GM19395 (cell line): ENCODE results near the gene VSIG10L.
A peak's percentile ranks its signal among the peaks of the same experiment; 100 is the strongest.

Source experiments
- ATAC-seq: cut with Tn5 transposase; IDR thresholded peaks from one replicate; pipeline ENCODE4 v1.9.1; 2021; ENCODE audit warnings: mild to moderate bottlenecking, moderate library complexity; ENCODE audit not compliant: unreplicated experiment

Gene VSIG10L

DNA sequence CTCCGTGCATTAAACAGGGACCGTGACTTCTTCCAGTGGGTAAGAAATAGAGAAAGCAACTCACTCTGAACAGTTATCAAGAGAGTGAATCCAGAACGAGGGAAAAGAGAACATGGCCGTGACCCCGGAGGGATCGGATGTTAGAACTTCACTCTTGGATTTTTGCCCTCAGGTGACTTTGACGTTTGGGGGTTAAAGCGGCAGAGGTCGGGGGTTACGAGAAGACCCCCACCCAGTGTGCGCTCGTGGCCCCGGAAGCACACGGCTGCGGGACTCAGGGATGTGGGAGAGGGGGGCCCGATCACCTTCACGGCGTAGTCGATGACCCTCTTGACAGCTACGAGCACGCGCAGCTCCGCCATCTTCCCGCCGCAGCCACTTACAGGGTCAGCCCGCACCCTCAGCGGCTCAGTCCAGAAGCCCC lies 24.0 kb upstream of the VSIG10L start, which contains the start of gene ETFB:
Gene ETFB, minus strand, starts transcription at position 424 of the 424 bp plus-strand sequence. Its CDS starts 62 bp downstream, at position 362.
- peak; percentile 4 for ATAC-seq

DNA sequence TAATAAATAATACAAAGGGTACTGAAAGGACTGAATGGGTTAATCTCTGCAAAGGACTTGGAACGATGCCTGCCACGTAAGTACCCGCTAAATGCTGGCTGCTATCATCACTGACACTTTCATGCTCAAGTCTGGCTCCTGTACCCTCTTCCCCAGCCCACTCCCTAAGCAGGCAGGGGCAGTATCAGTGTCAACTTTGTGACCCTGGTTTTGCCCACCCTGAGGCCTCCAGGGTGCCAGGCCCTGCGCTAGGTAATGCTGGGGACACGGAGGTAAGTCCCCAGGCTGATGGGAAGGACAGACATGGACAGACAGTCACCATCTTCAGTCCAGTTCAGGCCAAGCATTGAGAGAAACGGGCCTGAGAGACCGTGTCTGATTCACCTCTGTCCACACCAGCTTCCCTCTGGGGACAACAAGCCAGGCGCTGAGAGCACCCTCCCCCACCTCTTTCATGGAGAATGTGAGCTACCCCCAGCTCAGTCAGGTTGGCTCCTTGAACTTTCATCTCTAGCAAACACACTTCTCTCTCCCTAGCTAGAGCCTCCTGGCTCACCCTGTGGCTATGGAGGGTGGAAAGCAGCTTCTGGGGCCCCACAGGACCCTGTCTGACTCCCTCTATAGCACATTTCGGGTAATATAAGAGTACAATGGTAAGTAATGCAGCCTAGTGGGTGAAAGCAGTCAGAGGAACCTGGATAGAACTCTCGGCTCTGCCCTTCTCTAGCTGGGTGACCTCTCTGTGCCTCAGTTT lies 23.4 kb upstream of the VSIG10L start:
- ATAC-seq, result no peak

GRCh38 chr19:51364200-51365106 lies 22.5 kb upstream of the VSIG10L start:
- no peak for ATAC-seq

DNA sequence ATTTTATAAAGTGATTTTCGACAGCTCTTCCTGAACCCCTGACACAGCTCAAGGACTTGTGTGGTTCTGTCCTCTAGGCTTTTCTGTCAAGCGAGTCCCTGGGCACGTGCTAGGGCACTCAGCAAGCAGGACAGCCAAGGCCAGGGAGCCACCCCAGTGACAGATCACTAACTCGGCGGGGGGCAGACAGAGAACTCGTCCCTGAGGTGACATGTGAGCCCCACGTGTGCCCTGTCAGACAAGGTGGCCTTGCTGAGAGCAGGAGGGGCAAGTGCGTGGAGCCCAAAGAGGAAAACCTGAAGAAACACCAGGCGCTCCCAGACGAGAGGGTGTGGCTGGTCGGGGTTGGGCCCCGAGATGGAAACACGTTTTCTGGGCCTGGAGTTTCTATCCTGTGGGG lies 19.3 kb upstream of the VSIG10L start:
- ATAC-seq, result no peak

GRCh38 chr19:51359294-51359693 lies 17.4 kb upstream of the VSIG10L start:
- ATAC-seq, result no peak

- ATAC-seq, result no peak
Measured at GRCh38 chr19:51357952-51358351, 16.0 kb upstream of the VSIG10L start.

- no peak for ATAC-seq
Measured at GRCh38 chr19:51356159-51356801, 14.3 kb upstream of the VSIG10L start.

- no peak for ATAC-seq
Measured at GRCh38 chr19:51354742-51355148, 12.8 kb upstream of the VSIG10L start.

- no peak for ATAC-seq
Measured at GRCh38 chr19:51354103-51354741, 12.3 kb upstream of the VSIG10L start.

DNA sequence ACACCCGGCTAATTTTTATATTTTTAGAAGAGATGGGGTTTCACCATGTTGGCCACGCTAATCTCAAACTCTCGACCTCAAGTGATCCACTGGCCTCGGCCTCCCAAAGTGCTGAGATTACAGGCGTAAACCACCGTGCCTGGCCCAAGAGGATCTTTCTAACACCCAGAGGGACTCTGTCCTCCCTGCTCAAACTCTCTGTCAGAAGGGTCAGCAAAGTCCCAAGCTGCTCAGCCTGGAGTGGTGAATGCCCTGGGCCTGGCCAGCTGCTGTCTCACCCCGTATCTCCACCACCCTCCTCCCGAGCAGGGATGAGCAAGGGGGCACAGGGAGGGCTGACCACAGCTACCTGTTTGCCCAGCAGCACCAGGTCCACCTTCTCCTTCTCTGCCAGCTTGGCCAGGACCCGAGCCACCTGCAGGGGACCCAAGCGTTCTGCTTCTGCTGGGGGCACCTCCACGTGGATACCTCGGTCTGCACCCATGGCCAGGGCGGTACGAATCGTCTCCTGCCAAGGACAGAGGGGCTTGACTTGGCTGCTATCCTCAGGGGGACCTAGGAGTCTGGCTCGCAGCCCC lies 10.9 kb upstream of the VSIG10L start:
- no peak for ATAC-seq

DNA sequence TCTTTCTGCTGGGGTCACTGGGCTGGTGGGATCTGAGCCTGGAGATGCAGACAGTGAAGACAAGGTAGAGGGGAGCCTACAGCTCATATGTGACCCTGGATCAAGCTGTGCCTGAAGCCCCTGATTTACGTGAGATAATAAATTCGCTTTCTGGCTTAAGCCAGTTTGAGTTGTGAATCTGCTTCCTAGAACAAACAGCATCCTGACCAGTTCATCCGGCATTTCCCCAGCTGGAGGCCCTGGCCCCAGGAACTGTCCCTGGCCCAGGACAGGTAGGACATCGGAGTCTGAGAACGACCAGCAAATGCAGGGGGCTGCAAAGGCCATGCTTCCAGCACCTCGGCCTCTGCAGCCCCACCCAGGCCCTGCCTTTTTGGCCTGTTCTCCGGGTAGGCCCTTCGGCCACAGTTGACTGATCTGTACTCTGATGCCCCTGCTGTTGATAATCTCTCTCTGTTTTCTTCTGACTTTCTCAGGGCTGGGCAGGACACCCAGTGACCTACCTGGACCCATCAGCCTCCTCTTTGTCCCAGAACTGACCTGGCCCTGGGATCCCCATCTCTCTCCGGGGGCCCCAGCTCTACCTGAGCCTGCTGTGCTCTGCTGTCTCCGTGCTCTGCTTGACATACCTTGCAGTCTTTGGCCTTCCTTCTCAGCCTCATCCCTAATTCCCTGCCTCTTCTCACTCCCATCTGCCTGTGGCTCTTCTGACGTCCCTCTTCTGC lies 9.5 kb upstream of the VSIG10L start:
- ATAC-seq, result no peak

- no peak for ATAC-seq
Measured at GRCh38 chr19:51347209-51347928, 5.4 kb upstream of the VSIG10L start.

- ATAC-seq, result no peak
Measured at GRCh38 chr19:51346742-51347141, 4.8 kb upstream of the VSIG10L start.

DNA sequence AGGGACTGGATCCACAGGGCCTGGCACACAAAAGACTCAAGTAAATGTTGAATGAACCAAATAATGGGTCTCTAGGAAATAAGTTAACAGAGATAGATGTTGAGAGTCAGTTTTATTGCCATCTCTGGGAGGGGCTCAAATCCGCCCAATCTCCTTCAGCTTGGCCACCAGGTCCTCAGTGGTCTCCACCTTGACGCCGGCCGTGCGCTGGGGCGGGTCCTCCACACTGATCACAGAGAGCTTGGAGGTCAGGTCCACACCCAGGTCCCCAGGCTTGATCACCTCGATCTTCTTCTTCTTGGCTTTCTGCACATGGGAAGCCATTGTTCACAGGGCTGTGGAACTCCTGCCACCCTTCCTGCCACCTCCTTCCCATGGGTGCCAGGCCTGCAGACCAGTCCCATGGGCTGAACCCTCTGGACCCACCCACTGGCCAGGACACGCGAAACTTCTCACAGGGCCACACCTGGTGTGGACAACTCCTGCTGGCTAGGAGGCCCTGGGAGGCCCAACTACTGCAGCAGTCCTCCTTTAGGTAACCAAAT lies 3.2 kb upstream of the VSIG10L start:
- ATAC-seq, result no peak

DNA sequence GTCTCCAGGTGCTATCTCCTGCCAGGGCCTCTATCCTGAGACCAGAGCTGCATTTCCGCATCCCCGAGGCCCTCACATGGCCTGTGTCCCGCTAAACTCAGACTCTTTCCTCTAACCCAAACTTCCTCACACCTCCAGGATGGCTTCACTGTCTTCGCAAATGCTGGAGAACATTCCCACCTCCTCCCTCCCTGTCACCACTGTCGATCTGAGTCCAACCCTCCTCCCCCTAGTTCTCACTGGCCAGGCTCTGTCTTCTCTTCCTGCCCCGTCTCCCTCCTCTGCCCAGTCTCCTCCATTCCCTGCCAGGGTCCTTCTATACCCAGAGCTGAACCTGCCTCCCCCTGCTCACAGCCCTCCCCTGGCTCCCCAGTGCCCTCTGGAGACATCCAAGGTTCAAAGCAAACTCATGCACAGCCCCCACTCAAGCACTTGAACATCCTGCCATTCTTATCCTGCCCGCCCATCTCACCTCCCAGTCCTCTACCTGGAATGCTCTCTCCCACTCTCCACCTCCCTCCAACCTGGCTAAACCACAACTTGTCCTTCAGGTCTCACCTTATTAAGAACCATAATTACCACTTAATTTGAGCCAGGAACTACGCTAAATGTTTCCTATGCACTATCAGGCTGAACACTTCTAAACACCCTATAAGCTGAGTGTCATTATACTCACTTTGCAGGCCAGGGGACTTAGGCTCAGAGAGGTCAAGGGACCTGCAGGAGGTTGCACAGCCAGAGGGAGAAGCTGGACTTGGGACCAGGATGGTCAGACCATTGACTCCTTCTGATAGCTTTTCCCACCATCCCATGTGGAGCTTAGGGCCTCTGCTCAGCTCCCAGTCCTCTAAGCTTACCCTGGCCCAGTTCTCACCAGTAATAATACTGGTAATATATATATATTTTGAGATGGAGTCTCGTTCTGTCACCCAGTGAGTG lies 961 bp upstream of the VSIG10L start:
- no peak for ATAC-seq

GRCh38 chr19:51341066-51341465 lies 873 bp downstream of the VSIG10L start:
- no peak for ATAC-seq

DNA sequence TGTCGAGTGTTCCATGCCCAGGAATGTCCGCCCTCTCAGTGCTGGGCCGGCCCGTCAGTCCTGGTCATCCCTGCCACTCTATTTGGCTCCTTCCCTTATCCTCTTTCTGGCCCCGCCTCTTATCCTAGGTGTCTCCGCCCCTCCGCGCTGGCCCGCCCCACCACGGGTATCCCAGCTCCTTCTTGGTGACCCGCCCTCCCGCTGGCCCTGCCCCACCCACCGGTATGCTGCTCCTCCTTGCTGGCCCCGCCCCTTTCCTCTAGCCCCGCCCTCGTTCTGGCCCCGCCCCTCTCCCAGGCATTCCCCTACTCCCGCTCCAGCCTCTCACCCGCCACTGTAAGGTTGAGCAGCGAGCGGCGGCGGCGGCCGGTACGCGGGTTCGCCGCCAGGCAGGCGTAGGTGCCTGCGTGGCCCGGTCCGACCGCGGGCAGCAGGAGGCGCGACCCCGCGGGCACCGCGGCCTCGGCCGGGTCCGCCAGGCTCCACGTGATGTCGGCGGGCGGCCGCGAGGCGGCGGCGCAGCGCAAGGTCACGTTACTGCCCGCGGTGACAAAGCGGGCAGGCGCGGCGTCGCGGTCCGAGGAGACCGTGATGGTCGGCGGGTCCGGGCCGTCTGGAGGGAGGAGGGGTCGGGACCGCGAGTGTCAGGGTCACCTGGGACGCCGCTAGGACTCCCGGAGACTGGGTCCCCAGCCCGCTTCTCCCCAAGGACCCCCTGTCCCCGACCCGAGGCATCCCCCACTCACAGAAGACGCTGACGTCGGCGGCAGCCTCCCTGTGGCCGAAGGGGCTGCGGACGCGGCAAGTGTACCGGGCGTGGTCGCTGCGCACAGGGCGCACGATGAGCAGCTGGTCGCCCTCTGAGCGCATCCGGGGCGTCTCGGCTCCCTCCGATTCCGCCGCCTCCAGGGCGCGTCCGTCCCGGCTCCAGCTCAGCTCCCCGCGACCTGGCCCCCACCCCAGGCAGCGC lies 2.0 kb downstream of the VSIG10L start:
- peak; percentile 46 for ATAC-seq
